GM21576 (cell line): ENCODE data around the gene DMPK.
"Not testable (repeated sequence)": the region's sequence is repeated elsewhere in the genome, so short reads cannot be mapped to it uniquely, and the experiment has no call there.

Source experiments
- ATAC-seq: cut with Tn5 transposase; IDR thresholded peaks from one replicate; pipeline ENCODE4 v1.9.1; 2021; ENCODE audit warnings: mild to moderate bottlenecking, moderate library complexity; ENCODE audit not compliant: unreplicated experiment

The DMPK gene

DNA sequence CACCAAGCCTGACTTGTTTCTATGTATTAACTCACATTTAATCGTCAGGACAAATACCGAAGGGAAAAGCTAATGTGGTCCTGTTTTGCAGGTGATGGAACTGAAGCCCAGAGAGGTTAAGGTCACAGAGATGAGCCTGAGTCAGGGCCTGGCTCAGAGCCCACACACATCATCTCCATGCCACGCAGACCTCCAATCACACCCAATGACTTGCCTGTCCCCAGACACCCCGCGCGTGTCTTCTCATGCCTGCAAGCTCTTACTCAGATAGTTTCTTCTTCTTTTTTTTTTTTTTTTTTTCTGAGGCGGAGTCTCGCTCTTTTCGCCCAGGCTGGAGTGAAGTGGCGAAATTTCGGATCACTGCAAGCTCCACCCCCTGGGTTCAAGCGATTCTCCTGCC lies 29.7 kb downstream of the DMPK start:
- no peak for ATAC-seq

DNA sequence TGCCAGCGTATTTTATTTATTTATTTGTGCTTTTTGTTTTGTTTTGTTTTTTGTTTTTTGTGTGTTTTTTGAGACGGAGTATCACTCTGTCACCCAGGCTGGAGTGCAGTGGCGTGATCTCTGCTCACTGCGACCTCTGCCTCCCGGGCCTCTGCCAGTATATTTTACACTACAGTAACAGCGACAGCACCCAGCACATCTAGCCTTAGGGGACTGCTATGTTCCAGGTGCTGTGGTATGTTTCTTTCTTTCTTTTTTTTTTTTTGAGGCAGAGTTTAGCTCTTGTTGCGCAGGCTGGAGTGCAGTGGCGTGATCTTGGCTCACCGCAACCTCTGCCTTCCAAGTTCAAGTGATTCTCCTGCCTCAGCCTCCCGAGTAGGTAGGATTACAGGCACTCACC lies 30.8 kb downstream of the DMPK start:
- not testable (repeated sequence) for ATAC-seq

DNA sequence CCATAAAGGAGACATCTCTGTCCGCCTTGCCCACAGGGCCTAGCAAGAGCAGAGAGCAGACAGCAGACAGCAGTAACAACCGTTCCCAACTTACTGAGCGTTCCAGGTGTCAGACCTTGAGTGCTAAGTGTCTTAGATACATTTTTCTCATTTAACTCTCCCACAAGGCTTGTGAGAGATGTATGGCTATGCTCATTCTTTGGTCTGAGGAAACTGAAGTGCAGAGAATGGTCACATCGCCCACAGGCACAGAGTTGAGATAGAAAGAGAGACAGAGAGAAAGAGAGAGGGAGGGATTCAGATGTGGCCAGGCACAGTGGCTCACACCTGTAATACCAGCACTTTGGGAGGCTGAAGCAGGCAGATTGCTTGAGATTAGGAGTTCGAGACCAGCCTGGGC lies 34.8 kb downstream of the DMPK start:
- ATAC-seq = no peak

GRCh38 chr19:45746866-45747265 lies 35.4 kb downstream of the DMPK start:
- ATAC-seq = no peak

DNA sequence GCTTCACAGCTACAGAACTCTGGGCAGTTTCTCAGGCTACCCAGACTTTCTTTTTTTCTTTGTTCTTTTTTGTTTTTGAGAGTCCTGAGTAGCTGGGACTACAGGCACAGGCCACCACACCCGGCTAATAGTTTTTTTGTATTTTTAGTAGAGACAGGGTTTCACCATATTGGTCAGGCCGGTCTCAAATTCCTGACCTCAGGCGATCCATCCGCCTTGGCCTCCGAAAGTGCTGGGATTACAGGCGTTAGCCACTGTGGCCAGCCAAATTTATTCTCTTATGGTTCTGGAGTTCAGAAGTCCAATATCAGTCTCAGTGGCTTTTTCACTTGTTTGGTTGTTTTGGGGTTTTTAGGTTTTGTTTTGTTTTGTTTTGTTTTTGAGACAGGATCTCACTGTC lies 36.7 kb downstream of the DMPK start:
- no peak for ATAC-seq

GRCh38 chr19:45742969-45743368 lies 39.3 kb downstream of the DMPK start:
- ATAC-seq = no peak

DNA sequence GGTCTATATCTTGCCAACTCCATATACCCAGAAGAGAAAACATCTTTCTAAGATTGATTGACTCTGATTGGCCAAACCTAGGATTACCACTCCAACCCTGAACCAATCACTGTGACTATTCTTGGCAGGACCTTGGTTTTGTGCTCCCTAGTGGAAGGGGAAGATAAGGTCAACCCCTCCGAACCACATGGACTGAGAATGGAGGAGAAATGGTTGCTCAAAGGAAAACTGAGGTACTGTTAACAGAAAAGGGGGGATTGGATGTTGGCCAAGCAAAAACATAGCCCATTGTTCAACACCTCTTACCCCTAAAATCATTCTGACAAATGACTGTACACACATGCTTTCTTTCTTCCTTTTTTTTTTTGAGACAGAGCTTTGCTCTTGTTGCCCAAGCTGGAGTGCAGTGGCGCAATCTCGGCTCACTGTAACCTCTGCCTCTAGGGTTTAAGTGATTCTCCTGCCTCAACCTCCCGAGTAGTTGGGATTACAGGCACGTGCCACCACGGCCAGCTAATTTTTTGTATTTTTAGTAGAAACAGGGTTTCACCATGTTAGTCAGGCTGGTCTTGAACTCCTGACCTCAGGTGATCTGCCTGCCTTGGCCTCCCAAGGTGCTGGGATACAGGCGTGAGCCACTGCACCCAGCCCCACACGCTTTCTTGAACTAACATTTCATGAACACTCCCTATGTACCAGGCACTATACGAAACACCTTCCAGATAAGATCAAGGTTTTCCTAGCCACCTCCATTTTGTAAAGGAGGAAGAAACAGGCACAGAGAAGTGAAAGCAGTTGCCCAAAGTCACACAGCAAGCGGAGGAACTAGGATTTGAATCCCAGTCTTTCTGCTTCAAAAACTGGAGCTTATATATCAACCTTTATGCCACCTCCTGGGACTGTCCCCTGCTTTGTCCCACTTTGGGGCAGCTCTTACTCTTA lies 42.5 kb downstream of the DMPK start:
- ATAC-seq = no peak

GRCh38 chr19:45733160-45733810 lies 49.0 kb downstream of the DMPK start, which contains the start of gene MEIOSIN:
Gene MEIOSIN (plus strand): TSS chr19:45733439. CDS start chr19:45735377, 1,938 bp downstream.
- no peak for ATAC-seq

GRCh38 chr19:45730368-45731288 lies 51.7 kb downstream of the DMPK start, which contains the start of gene FBXO46:
Gene FBXO46 (minus strand): TSS chr19:45730896. CDS start chr19:45713495, 17,401 bp downstream.
- peak; percentile 85 for ATAC-seq

DNA sequence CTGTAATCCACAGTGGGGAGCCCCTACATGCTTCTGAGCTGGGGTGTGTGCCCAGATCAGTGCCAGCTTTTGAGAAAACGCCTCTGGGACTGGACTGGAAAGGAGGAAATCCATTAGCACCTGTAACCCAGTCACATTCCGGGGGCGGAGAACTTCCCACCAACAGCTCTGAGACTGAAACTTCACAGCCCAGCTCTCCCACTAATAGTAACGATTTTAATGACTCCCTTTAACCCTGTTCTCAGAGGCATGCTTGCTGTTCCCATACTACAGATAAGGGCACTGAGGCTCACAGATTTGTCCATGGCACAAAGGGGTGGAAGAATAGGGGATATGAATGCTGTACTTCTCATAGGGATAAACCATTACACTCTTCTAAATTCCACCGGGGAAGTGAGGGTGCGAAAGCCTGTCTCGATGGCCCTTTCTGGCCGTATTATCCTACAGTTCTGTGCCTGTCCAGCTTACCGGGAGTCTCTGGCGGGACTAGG lies 52.4 kb downstream of the DMPK start:
- ATAC-seq = no peak

DNA sequence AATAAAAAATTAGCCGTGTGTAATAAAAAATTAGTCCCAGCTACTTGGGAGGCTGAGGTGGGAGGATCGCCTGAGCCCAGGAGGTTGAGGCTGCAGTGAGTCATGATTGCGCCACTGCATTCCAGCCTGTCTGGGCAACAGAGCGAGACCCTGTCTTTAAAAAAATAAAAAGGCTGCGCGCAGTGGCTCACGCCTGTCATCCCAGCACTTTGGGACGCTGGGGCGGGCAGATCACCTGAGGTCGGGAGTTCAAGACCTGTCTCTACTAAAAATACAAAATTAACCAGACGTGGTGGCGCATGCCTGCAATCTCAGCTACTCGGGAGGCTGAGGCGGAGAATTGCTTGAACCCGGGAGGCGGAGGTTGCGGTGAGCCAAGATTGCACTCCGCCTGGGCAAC lies 53.6 kb downstream of the DMPK start:
- not testable (repeated sequence) for ATAC-seq

GRCh38 chr19:45720065-45720464 lies 62.2 kb downstream of the DMPK start:
- ATAC-seq = not testable (repeated sequence)
